SK-N-SH (cell line): Measurements from ENCODE around the gene GCNT2. TPM values are rescaled to one million over a fixed set of nuclear protein-coding genes. Genes with fewer than 3 reads are reported as not detected.

Experiments
- CTCF ChIA-PET: fragments of 300-600, 350-600 bp; formaldehyde crosslinking; extraction: SDS; loops from one replicate; lab custom pipeline; 2021; lab: Yijun Ruan, JAX
- POLR2A ChIA-PET: fragments of 350-600 bp; sonication (Branson Sonifier 250); formaldehyde crosslinking; extraction: SDS; loops from one replicate; lab custom pipeline; 2020; ENCODE audit warnings: antibody characterized with exemption, inconsistent platforms; lab: Yijun Ruan, JAX
- DNase-seq: peaks from one replicate; pipeline ENCODE4 v3.0.0; 2012
- H2AFZ ChIP-seq: fragments of 200-600 bp; sonication (generic); 2 replicates; pipeline ENCODE4 v1.8.1; 2016; ENCODE audit warnings: antibody characterized with exemption, mild to moderate bottlenecking, low read depth
- H3F3A ChIP-seq: fragments of 200-600 bp; sonication (generic); replicated peaks from 2 replicates; pipeline ENCODE3; 2016; ENCODE audit warnings: antibody characterized with exemption, mild to moderate bottlenecking; ENCODE audit not compliant: insufficient read depth
- H3K27ac ChIP-seq, 2 experiments: fragments of 200-500 bp in 1 of 2; fragments of 200-600 bp in 1 of 2; sonication (Bioruptor generic) in 1 of 2; sonication (generic), shearing (Covaris generic) in 1 of 2; 2 replicates each; pipeline versions ENCODE4 v1.5.1 to v1.6.1; 2014 to 2016; ENCODE audit warnings: low read depth in 2 of 2, inconsistent platforms in 1 of 2, low read length in 1 of 2, mild to moderate bottlenecking in 1 of 2, mixed read lengths in 1 of 2
- H3K27me3 ChIP-seq: fragments of 200-600 bp; sonication (generic), shearing (Covaris generic); 2 replicates; pipeline ENCODE4 v1.6.1; 2016; ENCODE audit warnings: mixed run types; ENCODE audit not compliant: insufficient read depth
- H3K36me3 ChIP-seq, 2 experiments: fragments of 200-500 bp in 1 of 2; fragments of 200-600 bp in 1 of 2; sonication (Bioruptor generic) in 1 of 2; sonication (generic) in 1 of 2; replicated peaks in 1 of 2; 2 replicates each; pipeline versions ENCODE3 to v1.5.1; 2014 to 2016; ENCODE audit warnings: low read length in 1 of 2, mild to moderate bottlenecking in 1 of 2; ENCODE audit not compliant: insufficient read depth in 2 of 2, control insufficient read depth in 1 of 2
- H3K4me1 ChIP-seq, 2 experiments: fragments of 200-500 bp in 1 of 2; fragments of 200-600 bp in 1 of 2; sonication (Bioruptor generic) in 1 of 2; sonication (generic), shearing (Covaris generic) in 1 of 2; 2 replicates each; pipeline versions ENCODE4 v1.5.1 to v1.6.1; 2014 to 2016; ENCODE audit warnings: low read depth in 1 of 2, low read length in 1 of 2, mixed run types in 1 of 2; ENCODE audit not compliant: insufficient read depth in 2 of 2, control insufficient read depth in 1 of 2
- H3K4me2 ChIP-seq: fragments of 200-600 bp; sonication (generic), shearing (Covaris generic); 2 replicates; pipeline ENCODE4 v1.6.1; 2017; ENCODE audit warnings: mixed run types
- H3K4me3 ChIP-seq, 2 experiments: fragments of 200-500 bp in 1 of 2; fragments of 200-600 bp in 1 of 2; sonication (Bioruptor generic) in 1 of 2; sonication (generic), shearing (Covaris generic) in 1 of 2; 2 replicates each; pipeline versions ENCODE4 v1.5.1 to v1.8.1; 2014 to 2016; ENCODE audit warnings: low read depth in 2 of 2, inconsistent platforms in 1 of 2, low read length in 1 of 2, mild to moderate bottlenecking in 1 of 2, mixed read lengths in 1 of 2, moderate library complexity in 1 of 2
- H3K79me2 ChIP-seq: fragments of 200-600 bp; sonication (generic); 2 replicates; pipeline ENCODE4 v1.8.1; 2017; ENCODE audit warnings: mild to moderate bottlenecking; ENCODE audit not compliant: insufficient read depth
- H3K9ac ChIP-seq: fragments of 200-600 bp; sonication (generic); 2 replicates; pipeline ENCODE4 v1.6.1; 2017; ENCODE audit warnings: mixed run types
- H3K9me2 ChIP-seq: fragments of 200-600 bp; sonication (generic); 2 replicates; pipeline ENCODE4 v1.6.1; 2017; ENCODE audit warnings: mixed run types
- H3K9me3 ChIP-seq: fragments of 200-600 bp; sonication (generic); 2 replicates; pipeline ENCODE4 v1.6.1; 2017; ENCODE audit warnings: mixed run types, mild to moderate bottlenecking, moderate library complexity
- H4K20me1 ChIP-seq: fragments of 200-600 bp; sonication (generic); 2 replicates; pipeline ENCODE4 v1.6.1; 2017; ENCODE audit warnings: mild to moderate bottlenecking, mixed run types; ENCODE audit not compliant: insufficient read depth
- CTCF ChIP-seq: fragments of 200-600 bp; sonication (generic); IDR thresholded peaks from 2 replicates; pipeline ENCODE4 v1.6.1; 2017; ENCODE audit warnings: antibody characterized with exemption, mild to moderate bottlenecking, moderate library complexity
- ELF1 ChIP-seq: IDR thresholded peaks from 2 replicates; pipeline ENCODE4 v1.4.0; 2012
- EZH2phosphoT487 ChIP-seq: fragments of 200-600 bp; sonication (generic); IDR thresholded peaks from 2 replicates; pipeline ENCODE4 v1.6.1; 2017; ENCODE audit warnings: low read depth, mixed run types, mild to moderate bottlenecking, antibody characterized with exemption, moderate library complexity, borderline replicate concordance
- FOSL2 ChIP-seq: IDR thresholded peaks from 2 replicates; pipeline ENCODE4 v1.4.0; 2012; ENCODE audit warnings: low read depth, mild to moderate bottlenecking, moderate library complexity, borderline replicate concordance
- FOXJ3 ChIP-seq: sonication (generic); formaldehyde crosslinking; IDR thresholded peaks from 2 replicates; pipeline ENCODE4 v1.5.1; 2020; ENCODE audit warnings: mild to moderate bottlenecking, missing genetic modification reagents
- FOXM1 ChIP-seq: IDR thresholded peaks from 2 replicates; pipeline ENCODE4 v1.4.0; 2012; ENCODE audit warnings: low read depth, mild to moderate bottlenecking
- GABPA ChIP-seq: IDR thresholded peaks from 2 replicates; pipeline ENCODE4 v1.4.0; 2012; ENCODE audit warnings: low read depth, mild to moderate bottlenecking
- JUND ChIP-seq: IDR thresholded peaks from 2 replicates; pipeline ENCODE4 v1.4.0; 2012
- MAX ChIP-seq: IDR thresholded peaks from 2 replicates; pipeline ENCODE4 v1.4.0; 2012; ENCODE audit warnings: low read depth
- MEF2A ChIP-seq: IDR thresholded peaks from 2 replicates; pipeline ENCODE4 v1.4.0; 2012; ENCODE audit warnings: low read depth, borderline replicate concordance
- POLR2AphosphoS5 ChIP-seq: IDR thresholded peaks from 2 replicates; pipeline ENCODE4 v1.6.1; 2012; ENCODE audit warnings: low read depth, low read length
- RFX5 ChIP-seq: IDR thresholded peaks from 2 replicates; pipeline ENCODE4 v1.6.1; 2012; ENCODE audit warnings: mild to moderate bottlenecking, improper control_type of control experiment, low read length
- SIN3A ChIP-seq: IDR thresholded peaks from 2 replicates; pipeline ENCODE4 v1.6.1; 2012; ENCODE audit warnings: low read depth, mild to moderate bottlenecking, low read length, moderate library complexity, borderline replicate concordance
- TCF12 ChIP-seq: IDR thresholded peaks from 2 replicates; pipeline ENCODE4 v1.4.0; 2012
- TEAD4 ChIP-seq: IDR thresholded peaks from 2 replicates; pipeline ENCODE4 v1.4.0; 2012; ENCODE audit warnings: mild to moderate bottlenecking, borderline replicate concordance; ENCODE audit not compliant: insufficient read depth
- USF1 ChIP-seq: IDR thresholded peaks from 2 replicates; pipeline ENCODE4 v1.4.0; 2012; ENCODE audit warnings: low read depth, borderline replicate concordance
- USF2 ChIP-seq: fragments of 150-350 bp; IDR thresholded peaks from 2 replicates; pipeline ENCODE4 v1.6.1; 2017; ENCODE audit warnings: antibody characterized with exemption, low read length, low read depth, borderline replicate concordance
- WGBS: methylation state at CpG from one replicate; pipeline ENCODE4 v1.1.6; 2017; ENCODE audit warnings: low lambda C conversion rate; 5-methylcytosine and 5-hydroxymethylcytosine counted together
- polyA plus RNA-seq, 3 experiments: library from polyadenylated mRNA; depleted of rRNA; stranded (reverse); fragments of >200 nt; gene quantifications; 2 replicates each; pipeline ENCODE4 v1.2.3, GENCODE V29; 2012

The GCNT2 gene
- polyA plus RNA-seq, 1 of the 3 experiments (the other 2 are of a cell fraction), result 0.13 TPM

- Histone ChIP-seq H3K27ac (no peak overlapping the region), H2AFZ (no peak overlapping the region), H3K79me2 (no peaks in the 10 kb centered on the region), H3K4me1 (peaks cover 0 to 4% of the 10 kb centered on the region in 2 experiments; a peak in 1 of 4 replicates), H3K9me3 (no peaks in the 10 kb centered on the region), H3K27me3 (no peaks in the 10 kb centered on the region), H4K20me1 (no peaks in the 10 kb centered on the region), H3K9ac (no peak overlapping the region), H3K36me3 (no peaks in the 10 kb centered on the region), H3K4me2 (no peak overlapping the region), H3F3A (no peaks in the 10 kb centered on the region), H3K4me3 (no peak overlapping the region), H3K9me2 (no peaks in the 10 kb centered on the region)
- no peak for DNase-seq
- ChIA-PET POLR2A (no interaction called here), CTCF (interaction anchor here (4.3 kb wide), 1 partner anchor 10 kb away, joined by 25 read pairs; no protein-coding TSS in a partner anchor)
- WGBS, result 38% methylated on average over 2 of the region's 2 CpGs
- TF ChIP-seq CTCF, result no peak
- TF ChIP-seq ELF1, result no peak
- no peak for TF ChIP-seq MEF2A
- TF ChIP-seq MAX, result no peak
- no peak for TF ChIP-seq SIN3A
- no peak for TF ChIP-seq RFX5
- TF ChIP-seq FOXM1, result no peak
- TF ChIP-seq JUND, result no peak
- no peak for TF ChIP-seq FOSL2
- no peak for TF ChIP-seq USF1
- no peak for TF ChIP-seq EZH2phosphoT487
- TF ChIP-seq GABPA, result no peak
- no peak for TF ChIP-seq TEAD4
- TF ChIP-seq USF2, result no peak
- no peak for TF ChIP-seq TCF12
- no peak for TF ChIP-seq POLR2AphosphoS5
- TF ChIP-seq FOXJ3 (CRISPR knock-in tag), result no peak
Measured at GRCh38 chr6:10520468-10520867, 683 bp upstream of the GCNT2 start.
